CD14-positive monocyte (primary cell): ENCODE results near the gene PCP4. TPM values are rescaled to one million over a fixed set of nuclear protein-coding genes. Genes with fewer than 3 reads are reported as not detected.

Source experiments
- DNase-seq, 3 donors: peaks; one replicate each; pipeline ENCODE4 v3.0.0-alpha.2; 2011 to 2022
- H2AFZ ChIP-seq: 2 replicates; pipeline ENCODE4 v1.6.0; 2012; ENCODE audit warnings: mild to moderate bottlenecking, low read depth, low read length, inconsistent platforms; ENCODE audit not compliant: insufficient read depth, poor library complexity, severe bottlenecking
- H3K27ac ChIP-seq, 2 donors: 1 replicate in 1 of 2; 2 replicates in 1 of 2; pipeline ENCODE4 v1.5.1; 2012 to 2013; ENCODE audit warnings: low read length in 2 of 2, control low read depth in 1 of 2, inconsistent platforms in 1 of 2, low read depth in 1 of 2, mild to moderate bottlenecking in 1 of 2
- H3K27me3 ChIP-seq, 2 donors: one replicate each; pipeline versions ENCODE4 v1.6.0 to v1.6.1; 2011 to 2013; ENCODE audit warnings: low read length in 2 of 2; ENCODE audit not compliant: control insufficient read depth in 2 of 2, insufficient read depth in 2 of 2
- H3K36me3 ChIP-seq, 2 donors: replicated peaks in 1 of 2; 1 replicate in 1 of 2; 2 replicates in 1 of 2; pipeline versions ENCODE4 v1.5.1 to v1.6.1; 2012 to 2013; ENCODE audit warnings: low read length in 2 of 2, control low read depth in 1 of 2, inconsistent platforms in 1 of 2, mild to moderate bottlenecking in 1 of 2; ENCODE audit not compliant: insufficient read depth in 2 of 2, control insufficient read depth in 1 of 2
- H3K4me1 ChIP-seq, 2 donors: 1 replicate in 1 of 2; 2 replicates in 1 of 2; pipeline versions ENCODE4 v1.5.1 to v1.6.1; 2012 to 2013; ENCODE audit warnings: low read length in 2 of 2, control low read depth in 1 of 2, inconsistent platforms in 1 of 2, mild to moderate bottlenecking in 1 of 2, moderate library complexity in 1 of 2; ENCODE audit not compliant: insufficient read depth in 2 of 2, control insufficient read depth in 1 of 2
- H3K4me2 ChIP-seq: replicated peaks from 2 replicates; pipeline ENCODE3; 2012; ENCODE audit warnings: low read length, moderate library complexity, mild to moderate bottlenecking; ENCODE audit not compliant: poor library complexity, severe bottlenecking; ENCODE audit errors: extremely low read depth
- H3K4me3 ChIP-seq, 3 experiments: fragments of 200-600 bp in 1 of 3; sonication (generic) in 1 of 3; replicated peaks in 1 of 3; 1 replicate in 2 of 3; 2 replicates in 1 of 3; pipeline ENCODE4 v1.5.1; 2011 to 2013; ENCODE audit warnings: low read length in 3 of 3, mild to moderate bottlenecking in 3 of 3, control low read depth in 2 of 3, low read depth in 2 of 3, inconsistent platforms in 1 of 3, moderate library complexity in 1 of 3
- H3K79me2 ChIP-seq: 2 replicates; pipeline ENCODE4 v1.6.0; 2012; ENCODE audit warnings: mild to moderate bottlenecking, control low read depth, inconsistent platforms, low read length, moderate library complexity; ENCODE audit not compliant: insufficient read depth
- H3K9ac ChIP-seq: 2 replicates; pipeline ENCODE4 v1.6.0; 2017; ENCODE audit warnings: low read length, mild to moderate bottlenecking; ENCODE audit not compliant: insufficient read depth, poor library complexity, severe bottlenecking
- H3K9me3 ChIP-seq, 2 donors: replicated peaks in 1 of 2; 1 replicate in 1 of 2; 2 replicates in 1 of 2; pipeline versions ENCODE4 v1.5.1 to v1.6.1; 2012 to 2013; ENCODE audit warnings: low read length in 2 of 2, control low read depth in 1 of 2; ENCODE audit not compliant: control insufficient read depth in 1 of 2, insufficient read depth in 1 of 2
- H4K20me1 ChIP-seq: 2 replicates; pipeline ENCODE4 v1.6.0; 2012; ENCODE audit warnings: mild to moderate bottlenecking, low read length, control low read depth, moderate library complexity; ENCODE audit not compliant: insufficient read depth
- H3K27ac Mint-ChIP-seq, 7 donors: one replicate each; pipeline ENCODE4 v1.8.0; 2020; ENCODE audit warnings: mild to moderate bottlenecking in 7 of 7, mixed read lengths in 7 of 7, moderate library complexity in 6 of 7, inconsistent platforms in 2 of 7
- H3K27me3 Mint-ChIP-seq, 3 donors: one replicate each; pipeline ENCODE4 v1.8.0; 2021 to 2022; ENCODE audit warnings: low read depth in 3 of 3, mild to moderate bottlenecking in 3 of 3, mixed read lengths in 3 of 3, moderate library complexity in 3 of 3, inconsistent platforms in 1 of 3
- H3K36me3 Mint-ChIP-seq, 2 donors: one replicate each; pipeline ENCODE4 v1.8.0; 2020; ENCODE audit warnings: mixed read lengths in 2 of 2, inconsistent platforms in 1 of 2, mild to moderate bottlenecking in 1 of 2
- H3K4me1 Mint-ChIP-seq: one replicate; pipeline ENCODE4 v1.8.0; 2020; ENCODE audit warnings: mild to moderate bottlenecking, mixed read lengths
- H3K4me3 Mint-ChIP-seq, 2 donors: one replicate each; pipeline ENCODE4 v1.8.0; 2020; ENCODE audit warnings: mild to moderate bottlenecking in 2 of 2, mixed read lengths in 2 of 2, moderate library complexity in 1 of 2
- H3K9me3 Mint-ChIP-seq, 7 donors: one replicate each; pipeline ENCODE4 v1.8.0; 2020 to 2022; ENCODE audit warnings: mixed read lengths in 7 of 7, mild to moderate bottlenecking in 6 of 7, moderate library complexity in 6 of 7, inconsistent platforms in 2 of 7
- WGBS: methylation state at CpG from one replicate; pipeline ENCODE4 v1.1.5; 2013; ENCODE audit warnings: missing lambda C conversion rate; ENCODE audit not compliant: insufficient coverage; 5-methylcytosine and 5-hydroxymethylcytosine counted together
- intact Hi-C, 2 donors: fragments of 100-400 bp; cut with micrococcal nuclease; formaldehyde crosslinking; loops; one replicate each; pipeline versions ENCODE4 v1.15.0 to v1.15.1; 2023
- polyA plus RNA-seq, 3 donors: library from polyadenylated mRNA; depleted of rRNA in 1 of 3; unstranded in 2 of 3; stranded (reverse) in 1 of 3; fragments of 300-500 nt in 2 of 3; fragments of >200 nt in 1 of 3; fragmentation: Illumina TruSeq in 2 of 3; gene quantifications; 1 replicate in 2 of 3; 2 replicates in 1 of 3; pipeline ENCODE4 v1.2.3, GENCODE V29; 2012 to 2021
- TF ChIP-seq, protein P1 (sequence below): fragments of 200-600 bp; IDR thresholded peaks from one replicate; pipeline ENCODE4 v1.8.0; 2022; ENCODE audit warnings: antibody characterized with exemption, mild to moderate bottlenecking

Gene PCP4
- polyA plus RNA-seq, 3 donors: not detected

DNA sequence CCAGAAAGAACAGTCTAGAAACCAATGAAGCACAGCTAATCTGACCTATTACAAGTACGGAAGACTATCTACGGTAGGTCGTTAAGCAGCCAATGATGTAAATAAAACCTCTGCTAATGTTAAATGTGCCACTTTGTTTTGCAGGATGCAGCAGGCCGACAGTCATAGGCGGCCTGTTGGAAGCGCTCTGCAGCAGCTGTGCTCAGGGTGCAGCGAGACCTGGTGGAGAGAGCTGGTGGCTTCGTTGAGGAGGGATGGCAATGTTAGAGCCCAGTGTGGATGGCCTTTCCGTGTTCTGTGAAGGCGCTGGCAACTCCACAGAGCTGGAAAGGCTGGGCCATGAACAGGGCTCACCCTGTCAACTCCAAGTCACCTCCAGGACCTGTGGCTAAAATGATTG is 87.3 kb downstream of the PCP4 start:
- Histone ChIP-seq H3K4me1 (no peaks in the 10 kb centered on the region), H3K4me3 (no peak overlapping the region), H3K27me3 (no peaks in the 10 kb centered on the region), H4K20me1 (no peaks in the 10 kb centered on the region), H2AFZ (no peak overlapping the region), H3K79me2 (no peaks in the 10 kb centered on the region), H3K36me3 (no peaks in the 10 kb centered on the region), H3K4me2 (no peak overlapping the region), H3K27ac (no peak overlapping the region), H3K9ac (no peak overlapping the region), H3K9me3 (peaks cover 2 to 5% of the 10 kb centered on the region in 2 donors)
- peaks cover 1 to 4% (median 2%) of the 10 kb centered on the region in 3 donors for H3K27me3 Mint-ChIP-seq
- no peaks in the 10 kb centered on the region for H3K36me3 Mint-ChIP-seq
- WGBS: 90% methylated on average over 9 of the region's 10 CpGs
- intact Hi-C loops: no loop called here
- no peak overlapping the region for H3K27ac Mint-ChIP-seq
- H3K4me3 Mint-ChIP-seq: no peak overlapping the region
- H3K4me1 Mint-ChIP-seq: no peaks in the 10 kb centered on the region
- DNase-seq: no peak
- H3K9me3 Mint-ChIP-seq: peaks cover 2 to 16% (median 8%) of the 10 kb centered on the region in 7 donors
- TF ChIP-seq, protein P1, sequence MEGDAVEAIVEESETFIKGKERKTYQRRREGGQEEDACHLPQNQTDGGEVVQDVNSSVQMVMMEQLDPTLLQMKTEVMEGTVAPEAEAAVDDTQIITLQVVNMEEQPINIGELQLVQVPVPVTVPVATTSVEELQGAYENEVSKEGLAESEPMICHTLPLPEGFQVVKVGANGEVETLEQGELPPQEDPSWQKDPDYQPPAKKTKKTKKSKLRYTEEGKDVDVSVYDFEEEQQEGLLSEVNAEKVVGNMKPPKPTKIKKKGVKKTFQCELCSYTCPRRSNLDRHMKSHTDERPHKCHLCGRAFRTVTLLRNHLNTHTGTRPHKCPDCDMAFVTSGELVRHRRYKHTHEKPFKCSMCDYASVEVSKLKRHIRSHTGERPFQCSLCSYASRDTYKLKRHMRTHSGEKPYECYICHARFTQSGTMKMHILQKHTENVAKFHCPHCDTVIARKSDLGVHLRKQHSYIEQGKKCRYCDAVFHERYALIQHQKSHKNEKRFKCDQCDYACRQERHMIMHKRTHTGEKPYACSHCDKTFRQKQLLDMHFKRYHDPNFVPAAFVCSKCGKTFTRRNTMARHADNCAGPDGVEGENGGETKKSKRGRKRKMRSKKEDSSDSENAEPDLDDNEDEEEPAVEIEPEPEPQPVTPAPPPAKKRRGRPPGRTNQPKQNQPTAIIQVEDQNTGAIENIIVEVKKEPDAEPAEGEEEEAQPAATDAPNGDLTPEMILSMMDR: no peak

GRCh38 chr21:39955326-39955725 is 88.1 kb downstream of the PCP4 start:
- H3K27ac Mint-ChIP-seq: no peak overlapping the region
- H3K9me3 Mint-ChIP-seq: peaks cover 3 to 19% (median 11%) of the 10 kb centered on the region in 7 donors
- peaks cover 4 to 12% of the 10 kb centered on the region in 2 donors for H3K9me3 ChIP-seq
- no peaks in the 10 kb centered on the region for H3K36me3 Mint-ChIP-seq
- H3K4me3 ChIP-seq: no peak overlapping the region
- H3K4me1 ChIP-seq: no peaks in the 10 kb centered on the region
- no peaks in the 10 kb centered on the region for H3K79me2 ChIP-seq
- no peak overlapping the region for H3K27ac ChIP-seq
- no peak overlapping the region for H3K4me3 Mint-ChIP-seq
- H2AFZ ChIP-seq: no peak overlapping the region
- intact Hi-C loops: no loop called here
- 100% methylated on average over 1 of the region's 4 CpGs for WGBS
- H3K4me1 Mint-ChIP-seq: no peaks in the 10 kb centered on the region
- no peaks in the 10 kb centered on the region for H4K20me1 ChIP-seq
- H3K36me3 ChIP-seq: no peaks in the 10 kb centered on the region
- TF ChIP-seq, protein P1: no peak
- no peak overlapping the region for H3K4me2 ChIP-seq
- H3K9ac ChIP-seq: no peak overlapping the region
- no peaks in the 10 kb centered on the region for H3K27me3 ChIP-seq
- peaks cover 1 to 4% (median 2%) of the 10 kb centered on the region in 3 donors for H3K27me3 Mint-ChIP-seq
- no peak for DNase-seq
